ENCODE data around the gene TNS1.

GRCh38 chr2:218029366-218030360, 26.9 kb upstream of the TNS1 start:
- TF ChIP-seq CTCF (IDR thresholded peaks at IDR 0.05) (no peak), EZH2 (IDR thresholded peaks at IDR 0.05) (no peak)
